HEK293T (cell line): ENCODE measurements around the gene TNFRSF8.

ENCODE experiments used
- ARNT ChIP-seq: fragments of 450-650 bp; IDR thresholded peaks from 2 replicates; pipeline ENCODE4 v1.6.1; 2017; ENCODE audit warnings: mild to moderate bottlenecking
- BHLHE40 ChIP-seq: fragments of 450-650 bp; IDR thresholded peaks from 2 replicates; pipeline ENCODE4 v1.6.1; 2016; ENCODE audit warnings: mild to moderate bottlenecking, moderate library complexity, borderline replicate concordance
- CTBP1 ChIP-seq: fragments of 450-650 bp; IDR thresholded peaks from 2 replicates; pipeline ENCODE4 v1.6.1; 2016; ENCODE audit warnings: borderline replicate concordance
- ELF4 ChIP-seq: fragments of 450-650 bp; IDR thresholded peaks from 2 replicates; pipeline ENCODE4 v1.6.1; 2017; ENCODE audit warnings: antibody characterized with exemption
- FOXA1 ChIP-seq: fragments of 450-650 bp; IDR thresholded peaks from 2 replicates; pipeline ENCODE4 v1.6.1; 2016; ENCODE audit warnings: mild to moderate bottlenecking
- FOXK2 ChIP-seq: fragments of 450-650 bp; IDR thresholded peaks from 2 replicates; pipeline ENCODE4 v1.6.1; 2016; ENCODE audit warnings: mild to moderate bottlenecking
- FOXM1 ChIP-seq: fragments of 450-650 bp; IDR thresholded peaks from 2 replicates; pipeline ENCODE4 v1.6.1; 2017; ENCODE audit warnings: mild to moderate bottlenecking, borderline replicate concordance
- HDGF ChIP-seq: fragments of 450-650 bp; IDR thresholded peaks from 2 replicates; pipeline ENCODE4 v1.6.1; 2017; ENCODE audit warnings: antibody characterized with exemption, borderline replicate concordance
- L3MBTL2 ChIP-seq: fragments of 450-650 bp; conservative IDR thresholded peaks from 2 replicates; pipeline ENCODE4 v1.6.1; 2016; ENCODE audit warnings: mild to moderate bottlenecking
- LEF1 ChIP-seq: fragments of 450-650 bp; IDR thresholded peaks from 2 replicates; pipeline ENCODE4 v1.6.1; 2017; ENCODE audit warnings: mild to moderate bottlenecking, borderline replicate concordance
- NFRKB ChIP-seq: fragments of 450-650 bp; IDR thresholded peaks from 2 replicates; pipeline ENCODE4 v1.6.1; 2016; ENCODE audit warnings: mild to moderate bottlenecking, moderate library complexity
- SP1 ChIP-seq: fragments of 450-650 bp; IDR thresholded peaks from 2 replicates; pipeline ENCODE4 v1.6.1; 2017

GRCh38 chr1:12157366-12158231, 94.5 kb downstream of the TNFRSF8 start:
- TF ChIP-seq FOXM1 (no peak), NFRKB (no peak), FOXK2 (no peak), ELF4 (no peak), SP1 (no peak), FOXA1 (no peak), LEF1 (no peak), HDGF (no peak), BHLHE40 (no peak), CTBP1 (no peak), L3MBTL2 (no peak), ARNT (no peak)
